Uterus (tissue), 4 donors: ENCODE data around the gene LRR1. TPM values are rescaled to one million over a fixed set of nuclear protein-coding genes. Genes with fewer than 3 reads are reported as not detected.
"Not testable (repeated sequence)": the region's sequence is repeated elsewhere in the genome, so short reads cannot be mapped to it uniquely, and the experiment has no call there.

Experiments
- DNase-seq, 2 donors: peaks; one replicate each; pipeline ENCODE4 v3.0.0-alpha.2; 2019 to 2020
- H3K27ac ChIP-seq, 2 donors: fragments of 200-600 bp; sonication (generic); 1 replicate in 1 of 2; 2 replicates in 1 of 2; pipeline ENCODE4 v1.5.1; 2016 to 2018
- H3K27me3 ChIP-seq, 2 donors: fragments of 200-600 bp; sonication (generic); one replicate each; pipeline ENCODE4 v1.5.1; 2018 to 2019; ENCODE audit warnings: control low read depth in 1 of 2
- H3K36me3 ChIP-seq, 2 donors: fragments of 200-600 bp; sonication (generic); one replicate each; pipeline ENCODE4 v1.5.1; 2019; ENCODE audit warnings: control low read depth in 1 of 2
- H3K4me1 ChIP-seq, 2 donors: fragments of 200-600 bp; sonication (generic); one replicate each; pipeline ENCODE4 v1.5.1; 2018 to 2019; ENCODE audit warnings: control low read depth in 1 of 2
- H3K4me3 ChIP-seq, 2 donors: fragments of 200-600 bp; sonication (generic); 1 replicate in 1 of 2; 2 replicates in 1 of 2; pipeline ENCODE4 v1.5.1; 2018 to 2019; ENCODE audit warnings: mild to moderate bottlenecking in 1 of 2
- H3K9me3 ChIP-seq, 2 donors: fragments of 200-600 bp; sonication (generic); one replicate each; pipeline ENCODE4 v1.5.1; 2019; ENCODE audit warnings: control low read depth in 1 of 2
- POLR2A ChIP-seq, 2 donors: fragments of 450-650 bp; IDR thresholded peaks; one replicate each; pipeline ENCODE4 v1.6.1; 2016; ENCODE audit warnings: antibody characterized with exemption in 2 of 2, mild to moderate bottlenecking in 1 of 2, moderate library complexity in 1 of 2
- intact Hi-C: fragments of 100-400 bp; cut with DNase I; formaldehyde crosslinking; loops from one replicate; pipeline ENCODE4 v1.15.1; 2023; ENCODE audit warnings: low total_unique reads
- total RNA-seq, 4 donors: library from RNA; depleted of rRNA in 3 of 4; stranded (reverse); fragments of >200 nt in 3 of 4; gene quantifications; one replicate each; pipeline versions ENCODE4 v1.1.0 to v1.2.4, GENCODE V29; 2014 to 2023
- TF ChIP-seq, protein P1 (sequence below), 4 experiments: fragments of 200-600 bp in 2 of 4; fragments of 450-650 bp in 2 of 4; sonication (generic) in 2 of 4; IDR thresholded peaks; one replicate each; pipeline ENCODE4 v1.5.1; 2016 to 2019; ENCODE audit warnings: antibody characterized with exemption in 4 of 4, mild to moderate bottlenecking in 2 of 4, moderate library complexity in 1 of 4
- donor health status: DM: yes; HTN: yes; CAD: no.

LRR1 gene
- total RNA-seq, 4 donors from 2014 or later: 1.8 to 16.2 (median 6.8) TPM

DNA sequence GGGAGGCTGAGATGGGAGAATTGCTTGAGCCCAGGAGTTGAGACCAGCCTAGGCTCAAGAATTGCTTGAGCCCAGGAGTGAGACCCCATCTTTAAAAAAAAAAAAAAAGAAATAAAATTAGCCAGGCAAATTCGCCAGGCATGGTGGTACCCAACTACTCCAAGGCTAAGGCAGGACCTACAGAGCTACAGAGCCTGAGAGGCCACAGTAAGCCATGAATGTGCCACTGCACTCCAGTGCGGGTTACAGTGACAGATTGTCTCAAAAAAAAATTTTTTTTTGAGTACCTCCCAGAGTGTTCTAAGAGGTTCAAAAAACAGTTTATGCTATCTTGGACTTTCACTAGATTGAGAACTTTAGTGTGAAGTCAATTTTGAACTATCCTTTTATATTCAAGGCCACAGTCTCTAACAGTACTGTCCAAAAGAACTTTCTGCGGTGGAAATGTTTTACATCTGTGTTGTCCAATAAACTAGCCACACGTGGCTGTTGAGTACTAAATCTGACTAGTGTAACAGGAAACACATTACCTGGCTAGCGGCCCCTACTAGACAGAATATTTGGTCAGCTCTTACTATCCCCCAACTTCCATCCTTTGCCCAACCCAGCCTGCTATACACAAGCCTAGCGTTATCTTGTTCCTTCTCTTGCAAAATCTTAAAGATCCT is 19.2 kb downstream of the LRR1 start:
- Histone ChIP-seq H3K4me1 (peaks cover 11 to 14% of the 10 kb centered on the region in 2 donors), H3K27me3 (no peaks in the 10 kb centered on the region), H3K4me3 (no peak overlapping the region), H3K36me3 (no peaks in the 10 kb centered on the region), H3K27ac (no peak overlapping the region), H3K9me3 (no peaks in the 10 kb centered on the region)
- intact Hi-C loops: no loop called here
- no peak for DNase-seq
- TF ChIP-seq, protein P1, sequence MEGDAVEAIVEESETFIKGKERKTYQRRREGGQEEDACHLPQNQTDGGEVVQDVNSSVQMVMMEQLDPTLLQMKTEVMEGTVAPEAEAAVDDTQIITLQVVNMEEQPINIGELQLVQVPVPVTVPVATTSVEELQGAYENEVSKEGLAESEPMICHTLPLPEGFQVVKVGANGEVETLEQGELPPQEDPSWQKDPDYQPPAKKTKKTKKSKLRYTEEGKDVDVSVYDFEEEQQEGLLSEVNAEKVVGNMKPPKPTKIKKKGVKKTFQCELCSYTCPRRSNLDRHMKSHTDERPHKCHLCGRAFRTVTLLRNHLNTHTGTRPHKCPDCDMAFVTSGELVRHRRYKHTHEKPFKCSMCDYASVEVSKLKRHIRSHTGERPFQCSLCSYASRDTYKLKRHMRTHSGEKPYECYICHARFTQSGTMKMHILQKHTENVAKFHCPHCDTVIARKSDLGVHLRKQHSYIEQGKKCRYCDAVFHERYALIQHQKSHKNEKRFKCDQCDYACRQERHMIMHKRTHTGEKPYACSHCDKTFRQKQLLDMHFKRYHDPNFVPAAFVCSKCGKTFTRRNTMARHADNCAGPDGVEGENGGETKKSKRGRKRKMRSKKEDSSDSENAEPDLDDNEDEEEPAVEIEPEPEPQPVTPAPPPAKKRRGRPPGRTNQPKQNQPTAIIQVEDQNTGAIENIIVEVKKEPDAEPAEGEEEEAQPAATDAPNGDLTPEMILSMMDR (IDR thresholded peaks at IDR 0.05): no peak
- no peak for TF ChIP-seq POLR2A (IDR thresholded peaks at IDR 0.05)

DNA sequence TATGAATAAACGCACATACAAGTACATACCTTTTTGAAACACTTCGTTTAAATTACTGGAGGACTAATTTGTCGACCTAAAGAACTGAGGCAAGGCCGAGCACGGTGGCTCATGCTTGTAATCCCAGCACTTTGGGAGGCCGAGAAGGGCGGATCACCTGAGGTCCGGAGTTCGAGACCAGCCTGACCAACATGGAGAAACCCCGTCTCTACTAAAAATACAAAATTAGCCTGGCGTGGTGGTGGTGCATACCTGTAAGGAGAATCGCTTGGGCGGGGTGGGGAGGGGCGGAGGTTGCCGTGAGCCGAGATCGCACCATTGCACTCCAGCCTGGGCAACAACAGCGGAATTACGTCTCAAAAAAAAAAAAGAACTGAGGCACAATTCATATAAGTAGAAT is 20.5 kb downstream of the LRR1 start:
- H3K27ac ChIP-seq, H3K27me3 ChIP-seq, intact Hi-C loops, H3K9me3 ChIP-seq, H3K36me3 ChIP-seq, DNase-seq: not testable (repeated sequence)
- Histone ChIP-seq H3K4me3 (peak overlapping the region; percentile 76 to 92), H3K4me1 (peaks cover 11 to 17% of the 10 kb centered on the region in 2 donors)

DNA sequence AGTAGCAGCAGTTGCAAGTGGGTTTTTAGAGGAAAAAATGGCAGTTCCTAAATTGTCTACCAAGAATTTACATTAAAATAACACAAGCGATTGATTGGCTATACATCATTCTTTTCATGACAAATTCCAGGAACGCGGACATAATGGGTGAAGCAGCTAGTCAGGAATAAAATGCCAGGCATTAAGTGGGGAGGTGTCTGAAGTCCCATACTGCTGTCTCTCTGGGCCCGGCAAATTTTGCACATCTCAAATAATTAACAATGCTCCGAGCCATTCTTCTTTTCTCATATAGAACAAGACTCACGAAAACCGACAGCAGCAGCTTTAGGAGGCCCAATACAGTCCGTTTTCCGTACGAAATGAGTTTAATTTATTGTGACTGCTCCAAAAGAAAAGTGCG is 21.0 kb downstream of the LRR1 start:
- TF ChIP-seq POLR2A (IDR thresholded peaks at IDR 0.05): no peak
- TF ChIP-seq, protein P1 (IDR thresholded peaks at IDR 0.05): no peak
- peaks cover 11 to 17% of the 10 kb centered on the region in 2 donors for H3K4me1 ChIP-seq
- no peaks in the 10 kb centered on the region for H3K27me3 ChIP-seq
- no peaks in the 10 kb centered on the region for H3K36me3 ChIP-seq
- intact Hi-C loops: no loop called here
- H3K9me3 ChIP-seq: no peaks in the 10 kb centered on the region
- H3K4me3 ChIP-seq: peak overlapping the region; percentile 76 to 92
- no peak for DNase-seq
- peak overlapping the region; percentile 86 to 92 for H3K27ac ChIP-seq

DNA sequence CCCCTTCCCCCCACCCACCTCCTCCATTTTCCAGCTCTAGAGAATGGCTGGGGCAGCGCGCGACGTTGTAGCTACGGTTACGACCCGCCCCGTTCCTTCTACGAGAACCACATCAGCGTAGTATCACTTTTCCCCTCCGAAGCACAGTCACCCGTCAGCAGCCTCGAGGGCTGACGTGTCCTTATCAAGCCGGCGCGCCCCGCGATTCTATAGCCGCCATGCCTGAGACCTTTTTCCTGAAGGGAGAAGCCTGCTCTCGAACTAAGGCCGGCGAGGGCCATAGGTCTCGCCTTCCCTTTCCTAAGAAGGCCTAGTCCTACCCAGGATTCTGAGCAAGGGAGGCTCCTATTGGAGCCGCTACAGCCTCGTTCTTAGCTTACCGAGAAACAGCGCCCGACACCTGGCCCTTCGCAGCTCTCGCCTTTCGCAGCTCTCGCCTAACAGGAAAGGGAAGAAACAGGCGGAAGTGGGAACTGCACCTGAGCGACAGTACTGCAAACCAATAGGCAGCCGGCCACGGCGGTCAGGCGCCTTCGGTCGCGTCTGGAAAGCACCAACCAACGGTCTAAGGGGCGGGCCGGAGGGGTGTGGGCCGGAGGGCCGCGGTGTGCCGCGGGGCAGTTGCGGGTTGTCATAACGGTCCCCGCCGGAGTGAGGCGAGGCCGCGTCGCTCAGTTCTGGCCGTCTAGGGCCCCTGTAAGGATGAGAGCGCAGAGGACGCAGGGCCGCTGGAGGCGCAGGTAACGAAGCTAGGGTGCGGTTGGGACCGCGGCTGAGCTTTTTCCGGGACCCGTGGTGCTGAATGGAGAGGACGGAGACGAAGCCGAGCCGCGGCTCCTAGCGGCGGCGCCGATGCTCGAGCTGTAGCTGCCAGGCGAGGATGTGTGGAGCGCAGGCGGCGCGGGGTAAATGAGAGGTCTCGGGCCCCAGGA is 21.7 kb downstream of the LRR1 start, which contains the start of the genes MGAT2 and RPL36AL:
MGAT2 (plus strand) TSS at position 618 of the 932 bp plus-strand sequence. CDS start 470 bp downstream, outside the sequence.
RPL36AL (minus strand) TSS at position 445 of the 932 bp plus-strand sequence. CDS start 1,522 bp downstream, outside the sequence.
- peak within 1 kb of the TSS; percentile 86 to 92 for H3K27ac ChIP-seq
- no peaks in the 10 kb centered on the region for H3K9me3 ChIP-seq
- H3K36me3 ChIP-seq: no peaks in the 10 kb centered on the region
- intact Hi-C loops: no loop called here
- peak within 1 kb of the TSS; percentile 76 to 92 for H3K4me3 ChIP-seq
- H3K4me1 ChIP-seq: peaks cover 11 to 17% of the 10 kb centered on the region in 2 donors
- H3K27me3 ChIP-seq: no peaks in the 10 kb centered on the region
- TF ChIP-seq, protein P1 (IDR thresholded peaks at IDR 0.05): peak in 3 of 4 experiments; percentile 20 to 30 (median 24)
- peak; percentile 95 to 98 for TF ChIP-seq POLR2A (IDR thresholded peaks at IDR 0.05)
- peak; percentile 98 to 99 for DNase-seq

DNA sequence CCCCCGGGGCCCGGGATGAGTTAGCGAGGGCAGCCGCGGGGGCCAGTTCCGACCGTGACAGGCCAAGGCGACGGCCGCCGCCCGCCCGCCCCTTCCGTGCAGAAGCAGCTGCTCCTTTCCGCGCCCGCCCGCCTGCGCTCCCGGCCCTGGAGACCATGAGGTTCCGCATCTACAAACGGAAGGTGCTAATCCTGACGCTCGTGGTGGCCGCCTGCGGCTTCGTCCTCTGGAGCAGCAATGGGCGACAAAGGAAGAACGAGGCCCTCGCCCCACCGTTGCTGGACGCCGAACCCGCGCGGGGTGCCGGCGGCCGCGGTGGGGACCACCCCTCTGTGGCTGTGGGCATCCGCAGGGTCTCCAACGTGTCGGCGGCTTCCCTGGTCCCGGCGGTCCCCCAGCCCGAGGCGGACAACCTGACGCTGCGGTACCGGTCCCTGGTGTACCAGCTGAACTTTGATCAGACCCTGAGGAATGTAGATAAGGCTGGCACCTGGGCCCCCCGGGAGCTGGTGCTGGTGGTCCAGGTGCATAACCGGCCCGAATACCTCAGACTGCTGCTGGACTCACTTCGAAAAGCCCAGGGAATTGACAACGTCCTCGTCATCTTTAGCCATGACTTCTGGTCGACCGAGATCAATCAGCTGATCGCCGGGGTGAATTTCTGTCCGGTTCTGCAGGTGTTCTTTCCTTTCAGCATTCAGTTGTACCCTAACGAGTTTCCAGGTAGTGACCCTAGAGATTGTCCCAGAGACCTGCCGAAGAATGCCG is 22.6 kb downstream of the LRR1 start:
- Histone ChIP-seq H3K4me3 (peak overlapping the region; percentile 76 to 92), H3K27me3 (no peaks in the 10 kb centered on the region), H3K27ac (peak overlapping the region; percentile 86 to 92), H3K36me3 (no peaks in the 10 kb centered on the region), H3K4me1 (peaks cover 11 to 17% of the 10 kb centered on the region in 2 donors), H3K9me3 (no peaks in the 10 kb centered on the region)
- intact Hi-C loops: no loop called here
- DNase-seq: peak; percentile 52 to 72
- TF ChIP-seq, protein P1 (IDR thresholded peaks at IDR 0.05): no peak
- no peak for TF ChIP-seq POLR2A (IDR thresholded peaks at IDR 0.05)
